ENCODE results near the gene STXBP6.

GRCh38 chr14:24909523-24910302 is 140.2 kb downstream of the STXBP6 start:
- TF ChIP-seq CTCF (optimal IDR thresholded peaks at IDR 0.05 in 1 of 3, IDR thresholded peaks at IDR 0.05 in 1 of 3, conservative IDR thresholded peaks at IDR 0.05 in 1 of 3; ENCODE audit: extremely low read depth in 1 of 3, insufficient read depth in 2 of 3, low read length in 3 of 3) (no peak), EZH2 (IDR thresholded peaks at IDR 0.05; ENCODE audit: low read length) (no peak)
